Lung (tissue), 12 donors: Measurements from ENCODE around the gene MARCHF3. TPM values are rescaled to one million over a fixed set of nuclear protein-coding genes. Genes with fewer than 3 reads are reported as not detected.

ENCODE experiments used
- ATAC-seq: fragments of 200-7000 bp; cut with Tn5 transposase; one replicate; pipeline ENCODE4 v1.9.1; 2020; ENCODE audit warnings: moderate number of reproducible peaks; ENCODE audit not compliant: insufficient read depth, low FRiP score
- DNase-seq, 3 donors: peaks; one replicate each; pipeline ENCODE4 v3.0.0-alpha.2; 2013 to 2017
- H3K27ac ChIP-seq, 2 donors: one replicate each; pipeline ENCODE4 v1.5.1; 2013; ENCODE audit warnings: mild to moderate bottlenecking in 2 of 2, moderate library complexity in 2 of 2, control low read depth in 1 of 2, inconsistent platforms in 1 of 2, low read depth in 1 of 2, low read length in 1 of 2
- H3K27me3 ChIP-seq, 3 donors: one replicate each; pipeline ENCODE4 v1.5.1; 2013; ENCODE audit warnings: low read length in 2 of 3; ENCODE audit not compliant: control insufficient read depth in 3 of 3, insufficient read depth in 3 of 3
- H3K36me3 ChIP-seq, 4 donors: one replicate each; pipeline ENCODE4 v1.5.1; 2013; ENCODE audit warnings: low read length in 4 of 4, mild to moderate bottlenecking in 1 of 4, moderate library complexity in 1 of 4; ENCODE audit not compliant: control insufficient read depth in 4 of 4, insufficient read depth in 4 of 4
- H3K4me1 ChIP-seq, 5 donors: one replicate each; pipeline ENCODE4 v1.5.1; 2013; ENCODE audit warnings: low read length in 5 of 5, mild to moderate bottlenecking in 2 of 5, moderate library complexity in 1 of 5; ENCODE audit not compliant: control insufficient read depth in 5 of 5, insufficient read depth in 5 of 5
- H3K4me3 ChIP-seq: one replicate; pipeline ENCODE4 v1.5.1; 2013; ENCODE audit warnings: mild to moderate bottlenecking, control low read depth, moderate library complexity
- H3K9ac ChIP-seq, 2 donors: one replicate each; pipeline ENCODE4 v1.5.1; 2013; ENCODE audit warnings: low read length in 2 of 2, control low read depth in 1 of 2; ENCODE audit not compliant: insufficient read depth in 1 of 2
- H3K9me3 ChIP-seq, 4 donors: one replicate each; pipeline ENCODE4 v1.5.1; 2013; ENCODE audit warnings: low read length in 3 of 4, mild to moderate bottlenecking in 1 of 4, moderate library complexity in 1 of 4; ENCODE audit not compliant: control insufficient read depth in 4 of 4, insufficient read depth in 3 of 4
- WGBS, 2 donors: extraction: QIAGEN DNeasy Blood & Tissue Kit; methylation state at CpG; one replicate each; pipeline ENCODE4 v1.1.7; 2013; 5-methylcytosine and 5-hydroxymethylcytosine counted together
- polyA plus RNA-seq, 2 donors: library from polyadenylated mRNA; stranded (reverse); fragments of 200-250 nt; gene quantifications; one replicate each; pipeline ENCODE4 v1.2.1, GENCODE V29; 2013
- total RNA-seq, 2 donors: library from RNA; depleted of rRNA in 1 of 2; stranded (reverse); fragments of >200 nt in 1 of 2; gene quantifications; one replicate each; pipeline ENCODE4 v1.2.1, GENCODE V29; 2014 to 2021
- TF ChIP-seq, protein P1 (sequence below): IDR thresholded peaks from 2 replicates; pipeline ENCODE4 v1.5.1; 2012; ENCODE audit warnings: mild to moderate bottlenecking; ENCODE audit errors: control extremely low read depth, extremely low read depth
- donor health status: control.
- donor health status: control.
- donor health status: Bipolar disorder and iron deficiency.
- donor health status: healthy.
- donor health status: DM: yes; HTN: yes; CAD: no.

The MARCHF3 gene
- total and polyA plus RNA-seq, 4 donors = 3.7 to 17.0 (median 13.1) TPM

DNA sequence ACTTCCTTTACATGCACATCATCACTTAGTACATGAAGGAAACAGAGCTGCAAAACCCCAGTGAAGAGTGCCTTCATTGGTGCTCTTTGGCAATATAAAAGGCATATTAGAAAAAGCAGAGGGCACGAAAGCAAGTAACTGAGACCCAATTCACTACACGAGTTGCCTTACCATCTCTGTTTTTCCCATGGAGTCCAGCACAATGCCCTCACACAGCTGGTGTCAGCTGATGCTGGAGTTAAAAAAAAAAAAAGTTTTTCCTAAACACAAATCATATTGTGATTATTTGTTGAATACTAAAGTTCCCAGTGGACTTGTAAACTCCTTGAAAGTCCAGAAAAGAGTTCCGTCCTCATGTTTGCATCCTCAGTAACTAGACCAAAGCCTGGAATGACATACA is 25.6 kb downstream of the MARCHF3 start:
- Histone ChIP-seq H3K4me1 (peaks cover 0 to 24% (median 0%) of the 10 kb centered on the region in 5 donors), H3K4me3 (no peak overlapping the region), H3K27ac (no peak overlapping the region), H3K9me3 (no peaks in the 10 kb centered on the region), H3K9ac (no peak overlapping the region), H3K27me3 (no peaks in the 10 kb centered on the region), H3K36me3 (no peaks in the 10 kb centered on the region)
- no peak for DNase-seq
- WGBS, 2 donors = 89 to 95% methylated on average over 3 of the region's 3 CpGs
- ATAC-seq = no peak
- TF ChIP-seq, protein P1, sequence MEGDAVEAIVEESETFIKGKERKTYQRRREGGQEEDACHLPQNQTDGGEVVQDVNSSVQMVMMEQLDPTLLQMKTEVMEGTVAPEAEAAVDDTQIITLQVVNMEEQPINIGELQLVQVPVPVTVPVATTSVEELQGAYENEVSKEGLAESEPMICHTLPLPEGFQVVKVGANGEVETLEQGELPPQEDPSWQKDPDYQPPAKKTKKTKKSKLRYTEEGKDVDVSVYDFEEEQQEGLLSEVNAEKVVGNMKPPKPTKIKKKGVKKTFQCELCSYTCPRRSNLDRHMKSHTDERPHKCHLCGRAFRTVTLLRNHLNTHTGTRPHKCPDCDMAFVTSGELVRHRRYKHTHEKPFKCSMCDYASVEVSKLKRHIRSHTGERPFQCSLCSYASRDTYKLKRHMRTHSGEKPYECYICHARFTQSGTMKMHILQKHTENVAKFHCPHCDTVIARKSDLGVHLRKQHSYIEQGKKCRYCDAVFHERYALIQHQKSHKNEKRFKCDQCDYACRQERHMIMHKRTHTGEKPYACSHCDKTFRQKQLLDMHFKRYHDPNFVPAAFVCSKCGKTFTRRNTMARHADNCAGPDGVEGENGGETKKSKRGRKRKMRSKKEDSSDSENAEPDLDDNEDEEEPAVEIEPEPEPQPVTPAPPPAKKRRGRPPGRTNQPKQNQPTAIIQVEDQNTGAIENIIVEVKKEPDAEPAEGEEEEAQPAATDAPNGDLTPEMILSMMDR = no peak

DNA sequence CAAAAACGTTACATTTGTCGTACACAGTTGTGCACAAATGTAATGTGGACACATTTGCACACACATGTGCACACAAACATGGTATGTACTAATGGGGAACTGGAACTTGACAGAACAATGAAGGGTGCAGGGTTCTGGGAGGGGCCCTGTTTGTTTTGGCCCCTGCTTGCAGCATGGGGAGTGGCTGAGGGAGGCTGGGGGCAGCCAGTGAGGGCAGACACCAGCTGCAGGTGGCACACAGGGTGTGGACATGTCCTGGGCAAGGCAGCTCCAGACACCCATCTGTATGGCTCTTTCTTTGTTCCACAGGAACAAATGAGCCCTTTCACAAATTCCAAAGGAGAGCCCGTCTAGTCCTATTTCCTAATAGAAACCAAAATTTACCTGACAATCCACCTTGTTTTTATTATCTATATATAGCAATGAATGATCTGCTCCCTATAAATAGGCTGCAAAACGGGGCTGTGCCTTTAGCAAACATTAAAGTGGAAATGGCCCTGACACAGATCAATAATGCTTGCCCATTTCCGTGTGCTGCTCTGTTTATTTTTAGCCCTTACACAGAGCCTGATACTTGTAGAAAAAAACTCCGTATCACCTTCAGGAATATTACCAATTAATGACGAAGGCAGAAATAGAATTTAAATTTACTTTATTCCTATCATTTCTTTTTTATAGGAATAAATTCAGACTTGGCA is 26.4 kb downstream of the MARCHF3 start:
- no peaks in the 10 kb centered on the region for H3K36me3 ChIP-seq
- DNase-seq = no peak
- H3K27ac ChIP-seq = no peak overlapping the region
- H3K9ac ChIP-seq = no peak overlapping the region
- H3K4me1 ChIP-seq = peaks cover 0 to 26% (median 0%) of the 10 kb centered on the region in 5 donors
- no peak for ATAC-seq
- TF ChIP-seq, protein P1 = no peak
- 72 to 85% methylated on average over 7 of the region's 7 CpGs for WGBS, 2 donors
- no peaks in the 10 kb centered on the region for H3K9me3 ChIP-seq
- no peak overlapping the region for H3K4me3 ChIP-seq
- H3K27me3 ChIP-seq = no peaks in the 10 kb centered on the region

DNA sequence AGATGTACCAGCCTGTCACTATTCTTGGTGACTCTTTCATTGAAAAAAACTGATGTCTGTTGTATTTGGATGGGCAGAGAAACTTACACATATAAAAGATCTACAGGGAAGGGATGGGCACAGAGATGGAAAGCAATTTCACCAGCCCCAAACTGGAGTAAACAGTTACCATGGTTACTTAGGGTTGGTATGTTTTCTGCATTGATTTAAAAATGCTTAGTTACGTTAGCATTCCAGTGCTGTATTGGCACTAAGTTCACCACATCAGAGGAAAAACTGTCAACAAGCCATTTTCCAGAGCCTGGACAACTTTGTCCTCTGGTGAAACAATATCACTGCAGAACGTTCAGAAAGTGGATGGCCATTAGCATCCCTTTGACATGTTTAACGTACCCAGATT is 28.0 kb downstream of the MARCHF3 start:
- H3K36me3 ChIP-seq = no peaks in the 10 kb centered on the region
- no peaks in the 10 kb centered on the region for H3K27me3 ChIP-seq
- H3K4me3 ChIP-seq = no peak overlapping the region
- WGBS, 2 donors = 60 to 79% methylated on average over 3 of the region's 3 CpGs
- H3K9me3 ChIP-seq = no peaks in the 10 kb centered on the region
- no peak overlapping the region for H3K9ac ChIP-seq
- TF ChIP-seq, protein P1 = no peak
- DNase-seq (peak in 1 of 3 donors; percentile 13), ATAC-seq (no peak)
- peaks cover 0 to 24% (median 4%) of the 10 kb centered on the region in 5 donors for H3K4me1 ChIP-seq
- peak overlapping the region in 1 of 2 donors; percentile 49 for H3K27ac ChIP-seq
